IMR-90 (cell line): Measurements from ENCODE around the gene SUGCT.

Experiments used
- CEBPB ChIP-seq: IDR thresholded peaks from 2 replicates; pipeline ENCODE4 v1.6.1; 2012; ENCODE audit warnings: low read depth, low read length, improper control_type of control experiment
- MAZ ChIP-seq: IDR thresholded peaks from 2 replicates; pipeline ENCODE4 v1.6.1; 2012; ENCODE audit warnings: low read depth, mild to moderate bottlenecking, low read length, improper control_type of control experiment, moderate library complexity, borderline replicate concordance
- POLR2A ChIP-seq: IDR thresholded peaks from 2 replicates; pipeline ENCODE4 v1.6.1; 2012; ENCODE audit warnings: mild to moderate bottlenecking, low read depth, low read length
- RAD21 ChIP-seq: IDR thresholded peaks from 2 replicates; pipeline ENCODE4 v1.6.1; 2012; ENCODE audit warnings: low read length, improper control_type of control experiment
- RCOR1 ChIP-seq: IDR thresholded peaks from 2 replicates; pipeline ENCODE4 v1.6.1; 2012; ENCODE audit warnings: mild to moderate bottlenecking, low read length, improper control_type of control experiment; ENCODE audit not compliant: insufficient replicate concordance
- SMC3 ChIP-seq: fragments of 150-350 bp; IDR thresholded peaks from 2 replicates; pipeline ENCODE4 v1.6.1; 2016; ENCODE audit warnings: low read depth, mild to moderate bottlenecking, antibody characterized with exemption, low read length, moderate library complexity
- TF ChIP-seq, protein P1 (sequence below): conservative IDR thresholded peaks from 2 replicates; pipeline ENCODE4 v1.5.1; 2012; ENCODE audit warnings: mild to moderate bottlenecking, low read depth, low read length, improper control_type of control experiment
- TF ChIP-seq, protein P2 (sequence below): fragments of 150-350 bp; IDR thresholded peaks from 2 replicates; pipeline ENCODE4 v1.6.1; 2017; ENCODE audit warnings: mild to moderate bottlenecking, antibody characterized with exemption, low read length, low read depth

DNA sequence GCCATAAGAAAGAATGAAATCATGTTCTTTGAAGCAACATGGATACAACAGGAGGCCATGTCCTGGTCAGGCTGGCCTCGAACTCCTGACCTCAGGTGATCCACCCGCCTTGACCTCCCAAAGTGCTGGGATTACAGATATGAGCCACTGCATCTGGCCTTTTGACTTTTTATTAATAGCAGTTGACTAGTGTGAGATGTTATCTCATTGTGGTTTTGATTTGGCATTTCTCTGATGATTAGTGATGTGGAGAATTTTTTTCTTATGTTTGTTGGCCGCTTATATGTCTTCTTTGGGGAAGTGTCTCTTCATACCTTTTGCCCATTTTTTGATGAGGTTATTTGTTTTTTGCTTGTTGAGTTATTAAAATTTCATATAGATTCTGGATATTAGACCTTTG is 400.9 kb downstream of the SUGCT start:
- TF ChIP-seq RAD21 (no peak), CEBPB (no peak), POLR2A (no peak), MAZ (no peak), RCOR1 (no peak), SMC3 (no peak)
- TF ChIP-seq, protein P1, sequence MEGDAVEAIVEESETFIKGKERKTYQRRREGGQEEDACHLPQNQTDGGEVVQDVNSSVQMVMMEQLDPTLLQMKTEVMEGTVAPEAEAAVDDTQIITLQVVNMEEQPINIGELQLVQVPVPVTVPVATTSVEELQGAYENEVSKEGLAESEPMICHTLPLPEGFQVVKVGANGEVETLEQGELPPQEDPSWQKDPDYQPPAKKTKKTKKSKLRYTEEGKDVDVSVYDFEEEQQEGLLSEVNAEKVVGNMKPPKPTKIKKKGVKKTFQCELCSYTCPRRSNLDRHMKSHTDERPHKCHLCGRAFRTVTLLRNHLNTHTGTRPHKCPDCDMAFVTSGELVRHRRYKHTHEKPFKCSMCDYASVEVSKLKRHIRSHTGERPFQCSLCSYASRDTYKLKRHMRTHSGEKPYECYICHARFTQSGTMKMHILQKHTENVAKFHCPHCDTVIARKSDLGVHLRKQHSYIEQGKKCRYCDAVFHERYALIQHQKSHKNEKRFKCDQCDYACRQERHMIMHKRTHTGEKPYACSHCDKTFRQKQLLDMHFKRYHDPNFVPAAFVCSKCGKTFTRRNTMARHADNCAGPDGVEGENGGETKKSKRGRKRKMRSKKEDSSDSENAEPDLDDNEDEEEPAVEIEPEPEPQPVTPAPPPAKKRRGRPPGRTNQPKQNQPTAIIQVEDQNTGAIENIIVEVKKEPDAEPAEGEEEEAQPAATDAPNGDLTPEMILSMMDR = no peak
- TF ChIP-seq, protein P2, sequence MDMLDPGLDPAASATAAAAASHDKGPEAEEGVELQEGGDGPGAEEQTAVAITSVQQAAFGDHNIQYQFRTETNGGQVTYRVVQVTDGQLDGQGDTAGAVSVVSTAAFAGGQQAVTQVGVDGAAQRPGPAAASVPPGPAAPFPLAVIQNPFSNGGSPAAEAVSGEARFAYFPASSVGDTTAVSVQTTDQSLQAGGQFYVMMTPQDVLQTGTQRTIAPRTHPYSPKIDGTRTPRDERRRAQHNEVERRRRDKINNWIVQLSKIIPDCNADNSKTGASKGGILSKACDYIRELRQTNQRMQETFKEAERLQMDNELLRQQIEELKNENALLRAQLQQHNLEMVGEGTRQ = no peak
